Peyer's patch (tissue), 4 donors: ENCODE results near the gene PLEKHH3. TPM values are rescaled to one million over a fixed set of nuclear protein-coding genes. Genes with fewer than 3 reads are reported as not detected.

Source experiments
- DNase-seq, 3 donors: peaks; one replicate each; pipeline ENCODE4 v3.0.0-alpha.2; 2017 to 2019
- H3K27ac ChIP-seq, 4 donors: fragments of 200-600 bp; sonication (generic); one replicate each; pipeline ENCODE4 v1.5.1; 2016 to 2019
- H3K27me3 ChIP-seq, 2 donors: fragments of 200-600 bp; sonication (generic); one replicate each; pipeline ENCODE4 v1.5.1; 2019
- H3K36me3 ChIP-seq, 3 donors: fragments of 200-600 bp; sonication (generic); one replicate each; pipeline ENCODE4 v1.5.1; 2016 to 2019
- H3K4me1 ChIP-seq, 4 donors: fragments of 200-600 bp; sonication (generic); one replicate each; pipeline ENCODE4 v1.5.1; 2016 to 2019
- H3K4me3 ChIP-seq, 4 donors: fragments of 200-600 bp; sonication (generic); 1 replicate in 3 of 4; 2 replicates in 1 of 4; pipeline ENCODE4 v1.5.1; 2016 to 2019; ENCODE audit warnings: mild to moderate bottlenecking in 1 of 4
- H3K9me3 ChIP-seq, 4 donors: fragments of 200-600 bp; sonication (generic); one replicate each; pipeline ENCODE4 v1.5.1; 2016 to 2019; ENCODE audit warnings: mild to moderate bottlenecking in 1 of 4
- POLR2A ChIP-seq, 2 donors: fragments of 450-650 bp; IDR thresholded peaks; one replicate each; pipeline ENCODE4 v1.5.1; 2017; ENCODE audit warnings: antibody characterized with exemption in 2 of 2, mild to moderate bottlenecking in 2 of 2, moderate library complexity in 2 of 2
- total RNA-seq, 4 donors: library from RNA; depleted of rRNA; stranded (reverse); fragments of >200 nt; gene quantifications; one replicate each; pipeline ENCODE4 v1.1.0, GENCODE V29; 2016
- TF ChIP-seq, protein P1 (sequence below), 6 experiments: fragments of 450-650 bp in 4 of 6; fragments of 200-600 bp in 2 of 6; sonication (generic) in 1 of 6; IDR thresholded peaks; one replicate each; pipeline ENCODE4 v1.5.1; 2017 to 2019; ENCODE audit warnings: antibody characterized with exemption in 6 of 6, mild to moderate bottlenecking in 3 of 6, moderate library complexity in 1 of 6

PLEKHH3 gene
- total RNA-seq, 4 donors from 2014 or later, result 3.5 to 14.0 (median 10.8) TPM

DNA sequence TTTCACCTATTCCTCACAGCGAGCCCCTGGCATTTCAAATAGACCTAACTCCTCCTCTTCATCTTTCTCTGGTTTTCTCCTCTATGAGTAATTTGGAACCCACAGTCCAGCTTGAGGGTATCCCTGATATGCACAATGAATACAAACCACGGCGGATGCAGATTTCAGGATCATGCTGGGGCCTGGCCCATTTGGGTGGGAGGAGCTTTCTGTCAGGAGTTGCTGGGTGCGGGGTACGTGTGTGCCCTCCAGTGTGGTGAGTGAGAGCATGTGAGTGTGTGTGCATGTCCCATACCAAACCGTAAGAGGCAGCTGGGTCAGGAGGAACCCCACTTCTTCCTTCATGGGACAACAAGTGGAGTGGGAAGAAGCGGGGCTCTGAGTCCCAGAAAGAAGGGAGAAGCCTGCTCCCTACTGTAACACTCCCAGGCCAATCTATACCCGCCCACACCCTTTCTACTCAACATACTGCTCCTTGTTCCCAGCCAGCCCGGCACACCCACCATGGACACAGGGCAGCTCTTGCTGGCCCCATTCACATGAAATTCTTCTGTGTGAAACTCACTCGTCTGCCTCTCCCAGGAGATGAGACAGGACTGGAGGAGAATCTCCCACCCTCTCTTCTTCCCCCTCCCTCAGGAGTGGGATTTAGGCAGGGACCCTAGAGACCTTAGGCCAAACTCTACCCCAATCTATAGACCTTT is 23.9 kb upstream of the PLEKHH3 start:
- TF ChIP-seq, protein P1, sequence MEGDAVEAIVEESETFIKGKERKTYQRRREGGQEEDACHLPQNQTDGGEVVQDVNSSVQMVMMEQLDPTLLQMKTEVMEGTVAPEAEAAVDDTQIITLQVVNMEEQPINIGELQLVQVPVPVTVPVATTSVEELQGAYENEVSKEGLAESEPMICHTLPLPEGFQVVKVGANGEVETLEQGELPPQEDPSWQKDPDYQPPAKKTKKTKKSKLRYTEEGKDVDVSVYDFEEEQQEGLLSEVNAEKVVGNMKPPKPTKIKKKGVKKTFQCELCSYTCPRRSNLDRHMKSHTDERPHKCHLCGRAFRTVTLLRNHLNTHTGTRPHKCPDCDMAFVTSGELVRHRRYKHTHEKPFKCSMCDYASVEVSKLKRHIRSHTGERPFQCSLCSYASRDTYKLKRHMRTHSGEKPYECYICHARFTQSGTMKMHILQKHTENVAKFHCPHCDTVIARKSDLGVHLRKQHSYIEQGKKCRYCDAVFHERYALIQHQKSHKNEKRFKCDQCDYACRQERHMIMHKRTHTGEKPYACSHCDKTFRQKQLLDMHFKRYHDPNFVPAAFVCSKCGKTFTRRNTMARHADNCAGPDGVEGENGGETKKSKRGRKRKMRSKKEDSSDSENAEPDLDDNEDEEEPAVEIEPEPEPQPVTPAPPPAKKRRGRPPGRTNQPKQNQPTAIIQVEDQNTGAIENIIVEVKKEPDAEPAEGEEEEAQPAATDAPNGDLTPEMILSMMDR (IDR thresholded peaks at IDR 0.05), result no peak
- TF ChIP-seq POLR2A (IDR thresholded peaks at IDR 0.05), result no peak
- H3K27ac ChIP-seq, result no peak overlapping the region
- no peak for DNase-seq
- no peak overlapping the region for H3K4me3 ChIP-seq
- peaks cover 0 to 4% (median 0%) of the 10 kb centered on the region in 4 donors for H3K4me1 ChIP-seq
- no peaks in the 10 kb centered on the region for H3K27me3 ChIP-seq
- H3K36me3 ChIP-seq, result peaks cover 0 to 61% (median 0%) of the 10 kb centered on the region in 3 donors
- no peaks in the 10 kb centered on the region for H3K9me3 ChIP-seq

DNA sequence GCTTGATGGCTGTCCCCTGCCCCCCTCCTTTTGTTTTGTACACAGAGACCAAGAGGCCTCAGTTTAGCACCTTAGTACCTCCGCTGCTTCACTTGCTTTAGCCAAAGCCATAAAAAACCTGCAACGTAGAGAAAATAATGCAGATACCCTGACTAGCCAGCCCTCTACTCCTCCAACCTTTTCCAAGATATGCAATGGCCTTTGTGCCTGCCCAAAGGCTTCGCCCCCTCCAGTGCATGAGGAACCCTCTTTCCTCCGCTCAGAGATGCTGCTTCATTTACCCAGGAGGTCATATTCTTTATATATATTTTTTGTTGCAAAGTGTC is 22.6 kb upstream of the PLEKHH3 start:
- Histone ChIP-seq H3K27me3 (no peaks in the 10 kb centered on the region), H3K9me3 (no peaks in the 10 kb centered on the region), H3K36me3 (peaks cover 0 to 51% (median 0%) of the 10 kb centered on the region in 3 donors), H3K4me3 (no peak overlapping the region), H3K27ac (no peak overlapping the region), H3K4me1 (peaks cover 0 to 4% (median 0%) of the 10 kb centered on the region in 4 donors)
- DNase-seq, result no peak
- no peak for TF ChIP-seq POLR2A (IDR thresholded peaks at IDR 0.05)
- TF ChIP-seq, protein P1 (IDR thresholded peaks at IDR 0.05), result no peak

DNA sequence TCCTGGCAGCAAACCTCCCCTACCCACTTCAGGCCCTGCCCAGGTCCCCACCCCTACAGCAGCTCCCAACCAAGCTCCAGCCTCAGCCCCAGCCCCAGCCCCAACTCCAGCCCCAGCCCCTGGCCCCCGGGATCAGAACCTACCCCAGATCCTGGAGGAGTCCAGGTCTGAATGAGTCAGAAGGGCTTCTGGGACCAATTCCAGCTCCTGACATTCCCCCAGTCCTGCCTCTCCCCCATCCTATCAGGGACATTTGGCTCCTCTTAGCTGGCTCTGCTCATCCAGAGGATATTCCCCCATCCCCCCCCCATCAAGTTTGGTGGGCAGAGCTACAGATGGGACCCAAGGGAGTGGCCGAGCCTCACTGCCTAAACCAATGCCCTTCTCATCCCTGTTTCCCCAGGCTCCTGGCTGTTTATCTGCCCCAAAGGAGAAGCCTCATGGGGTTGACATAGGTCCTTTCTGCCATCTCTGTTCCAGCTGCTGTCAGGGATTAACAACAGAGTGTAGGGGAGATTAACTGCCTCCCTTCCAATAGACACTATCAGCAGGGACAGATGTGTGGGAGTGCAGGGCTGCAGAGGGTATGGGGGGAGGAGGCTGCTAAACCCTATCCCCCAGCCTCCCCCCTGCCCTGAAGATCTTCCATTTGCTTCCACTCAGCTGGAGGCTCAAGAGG is 22.1 kb upstream of the PLEKHH3 start:
- Histone ChIP-seq H3K4me3 (no peak overlapping the region), H3K9me3 (no peaks in the 10 kb centered on the region), H3K27me3 (no peaks in the 10 kb centered on the region), H3K36me3 (peaks cover 0 to 46% (median 0%) of the 10 kb centered on the region in 3 donors), H3K27ac (no peak overlapping the region), H3K4me1 (peaks cover 0 to 4% (median 0%) of the 10 kb centered on the region in 4 donors)
- no peak for DNase-seq
- TF ChIP-seq, protein P1 (IDR thresholded peaks at IDR 0.05), result no peak
- no peak for TF ChIP-seq POLR2A (IDR thresholded peaks at IDR 0.05)

DNA sequence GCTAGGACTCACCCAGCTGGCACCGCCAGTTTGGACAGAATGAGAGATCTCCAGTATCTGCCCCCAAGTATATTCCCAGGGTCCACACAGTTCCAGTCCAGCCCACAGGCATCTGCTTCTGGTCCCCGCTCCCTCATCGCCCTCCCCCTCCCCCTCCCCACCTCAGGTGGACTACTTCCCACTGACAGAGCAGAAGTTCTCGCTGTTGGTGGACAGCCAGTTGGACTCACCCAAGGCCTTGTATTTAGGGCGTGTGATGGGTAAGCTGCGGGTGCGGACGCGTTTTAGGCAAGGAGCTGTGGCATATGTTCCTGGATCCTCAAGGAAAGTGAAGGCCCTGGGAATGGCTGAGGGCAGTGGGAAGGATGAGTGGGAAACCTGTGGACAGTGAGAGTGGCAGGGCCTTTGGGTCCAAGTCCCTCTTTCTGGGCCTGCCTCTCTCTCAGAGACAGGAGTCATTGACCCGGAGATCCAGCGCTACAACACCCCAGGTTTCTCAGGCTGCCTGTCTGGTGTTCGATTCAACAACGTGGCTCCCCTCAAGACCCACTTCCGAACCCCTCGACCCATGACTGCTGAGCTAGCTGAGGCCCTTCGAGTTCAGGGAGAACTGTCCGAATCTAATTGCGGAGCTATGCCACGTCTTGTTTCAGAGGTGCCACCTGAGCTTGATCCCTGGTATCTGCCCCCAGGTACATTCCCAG is 20.5 kb upstream of the PLEKHH3 start:
- H3K27me3 ChIP-seq, result no peaks in the 10 kb centered on the region
- DNase-seq, result no peak
- H3K9me3 ChIP-seq, result no peaks in the 10 kb centered on the region
- no peaks in the 10 kb centered on the region for H3K4me1 ChIP-seq
- TF ChIP-seq, protein P1 (IDR thresholded peaks at IDR 0.05), result no peak
- no peak for TF ChIP-seq POLR2A (IDR thresholded peaks at IDR 0.05)
- no peak overlapping the region for H3K27ac ChIP-seq
- H3K4me3 ChIP-seq, result no peak overlapping the region
- H3K36me3 ChIP-seq, result peaks cover 0 to 30% (median 0%) of the 10 kb centered on the region in 3 donors

DNA sequence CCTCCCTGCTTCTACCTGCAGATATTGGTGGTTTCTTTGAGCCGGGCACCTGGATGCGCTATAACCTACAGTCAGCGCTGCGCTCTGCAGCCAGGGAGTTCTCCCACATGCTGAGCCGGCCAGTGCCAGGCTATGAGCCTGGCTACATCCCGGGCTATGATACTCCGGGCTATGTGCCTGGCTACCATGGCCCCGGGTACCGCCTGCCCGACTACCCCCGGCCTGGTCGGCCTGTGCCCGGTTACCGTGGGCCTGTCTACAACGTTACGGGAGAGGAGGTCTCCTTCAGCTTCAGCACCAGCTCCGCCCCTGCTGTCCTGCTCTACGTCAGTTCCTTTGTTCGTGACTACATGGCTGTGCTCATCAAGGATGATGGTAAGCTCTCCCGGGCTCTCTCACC is 18.7 kb upstream of the PLEKHH3 start:
- Histone ChIP-seq H3K4me3 (no peak overlapping the region), H3K4me1 (no peaks in the 10 kb centered on the region), H3K27me3 (no peaks in the 10 kb centered on the region), H3K9me3 (no peaks in the 10 kb centered on the region), H3K36me3 (peaks cover 0 to 12% (median 0%) of the 10 kb centered on the region in 3 donors), H3K27ac (no peak overlapping the region)
- no peak for DNase-seq
- no peak for TF ChIP-seq POLR2A (IDR thresholded peaks at IDR 0.05)
- TF ChIP-seq, protein P1 (IDR thresholded peaks at IDR 0.05), result no peak
